ENCODE measurements around the gene TH. TPM values are rescaled to one million over a fixed set of nuclear protein-coding genes. Genes with fewer than 3 reads are reported as not detected.

The TH gene
- polyA plus RNA-seq, 1 donor = 1.6 TPM

DNA sequence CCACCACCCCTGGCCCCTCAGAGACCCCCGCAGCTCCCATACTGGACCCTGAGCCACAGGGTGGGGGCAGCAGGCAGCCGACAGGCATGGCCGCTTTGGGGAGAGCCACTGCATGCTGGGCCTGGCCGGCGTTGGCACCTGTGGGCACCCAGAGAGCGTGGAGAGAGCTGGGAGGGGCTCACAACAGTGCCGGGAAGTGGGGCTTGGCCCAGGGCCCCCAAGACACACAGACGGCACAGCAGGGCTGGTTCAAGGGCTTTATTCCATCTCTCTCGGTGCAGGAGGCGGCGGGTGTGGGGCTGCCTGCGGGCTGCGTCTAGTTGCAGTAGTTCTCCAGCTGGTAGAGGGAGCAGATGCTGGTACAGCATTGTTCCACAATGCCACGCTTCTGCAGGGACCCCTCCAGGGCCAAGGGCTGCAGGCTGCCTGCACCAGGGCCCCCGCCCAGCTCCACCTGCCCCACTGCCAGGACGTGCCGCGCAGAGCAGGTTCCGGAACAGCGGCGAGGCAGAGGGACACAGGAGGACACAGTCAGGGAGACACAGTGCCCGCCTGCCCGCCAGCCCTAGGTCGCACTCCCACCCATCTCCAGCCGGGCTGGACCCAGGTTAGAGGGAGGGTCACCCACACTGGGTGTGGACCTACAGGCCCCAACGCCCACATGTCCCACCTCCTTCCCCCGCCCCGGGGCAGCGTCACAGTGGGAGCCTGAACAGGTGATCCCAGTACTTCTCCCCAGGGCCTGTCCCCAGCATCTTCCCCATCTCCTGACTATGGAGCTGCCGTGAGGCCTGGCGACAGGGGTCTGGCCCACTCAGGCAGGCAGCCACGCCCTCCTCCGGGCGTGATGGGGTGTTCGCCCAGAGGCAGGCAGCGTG is 11.8 kb downstream of the TH start:
- no peak for DNase-seq

DNA sequence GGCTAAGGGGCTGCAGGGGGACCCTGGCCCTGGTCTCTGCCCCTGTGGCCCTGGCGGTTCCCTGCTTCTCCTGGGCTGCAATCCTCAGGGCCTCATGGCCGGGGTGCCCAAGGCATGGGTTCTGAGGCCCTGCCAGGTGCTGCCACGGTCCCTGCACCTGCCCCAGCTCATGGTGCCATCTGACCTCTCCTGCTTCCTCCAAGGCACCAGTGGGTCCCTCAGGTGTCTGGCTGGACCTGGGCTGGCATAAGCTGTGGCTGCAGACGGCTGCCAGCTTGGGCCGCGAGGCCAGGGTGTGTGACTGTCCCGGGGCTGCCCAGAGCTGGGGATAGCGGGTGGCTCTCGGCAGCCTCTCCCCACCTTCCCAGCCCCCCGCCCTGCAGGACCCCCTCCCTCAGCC is 12.6 kb downstream of the TH start:
- DNase-seq = no peak

DNA sequence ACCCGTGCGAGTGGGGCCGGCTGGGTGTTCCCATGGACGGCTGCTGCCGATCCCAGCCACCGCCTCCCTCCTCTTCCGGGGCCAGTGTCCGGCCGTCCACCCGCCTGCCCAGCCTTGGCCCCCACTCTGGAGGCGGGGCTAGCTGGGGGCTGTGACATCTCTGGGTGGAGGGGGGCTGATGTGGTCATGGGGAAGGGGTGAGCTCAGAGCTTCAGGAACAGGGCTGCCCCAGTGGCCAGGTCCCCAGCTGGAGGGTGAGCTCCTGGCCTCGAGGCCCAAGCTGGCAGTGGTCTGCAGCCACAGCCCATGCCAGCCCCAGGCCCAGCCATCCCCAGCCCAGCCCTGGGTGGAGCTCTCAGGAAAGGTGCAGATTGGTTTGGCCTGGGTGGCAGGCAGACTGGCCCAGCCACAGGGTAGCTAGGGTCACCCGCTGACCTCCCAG is 13.3 kb downstream of the TH start:
- DNase-seq = no peak

DNA sequence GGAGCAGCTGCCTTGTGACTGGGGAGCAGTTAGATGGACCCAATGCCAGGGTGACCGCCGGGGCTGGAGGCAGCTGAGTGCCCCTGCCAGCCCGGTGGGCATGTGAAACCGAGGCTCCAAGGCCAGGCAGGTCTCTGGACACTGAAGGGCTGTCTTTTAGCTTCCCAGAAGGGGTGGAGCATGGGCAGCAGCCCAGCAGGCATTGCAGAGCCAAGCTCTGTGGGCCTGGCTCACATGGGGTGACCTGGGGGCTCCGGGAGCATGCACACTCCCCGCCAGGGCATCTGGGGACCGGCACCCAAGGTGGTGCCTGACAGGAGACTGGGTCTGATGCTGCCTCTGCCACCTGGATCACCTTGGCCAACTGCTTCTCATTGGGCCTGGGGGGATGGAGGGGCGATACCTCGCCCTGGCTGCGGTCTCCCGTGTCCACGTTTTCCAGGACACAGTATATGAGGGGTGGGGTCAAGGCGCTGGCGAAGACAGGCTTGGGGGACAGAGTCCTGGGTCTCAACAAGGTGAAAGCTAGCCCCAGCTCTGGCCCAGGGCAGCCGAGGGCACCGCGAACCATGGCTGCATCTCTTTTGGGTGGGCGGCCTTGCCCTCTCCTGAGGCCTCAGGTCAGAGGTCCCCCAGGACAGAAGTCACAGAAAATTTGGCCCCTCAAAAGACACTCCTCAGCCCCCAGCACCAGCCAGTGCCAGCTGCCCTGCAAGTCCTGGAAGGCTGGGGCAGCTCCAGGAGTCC is 14.1 kb downstream of the TH start:
- no peak for DNase-seq

DNA sequence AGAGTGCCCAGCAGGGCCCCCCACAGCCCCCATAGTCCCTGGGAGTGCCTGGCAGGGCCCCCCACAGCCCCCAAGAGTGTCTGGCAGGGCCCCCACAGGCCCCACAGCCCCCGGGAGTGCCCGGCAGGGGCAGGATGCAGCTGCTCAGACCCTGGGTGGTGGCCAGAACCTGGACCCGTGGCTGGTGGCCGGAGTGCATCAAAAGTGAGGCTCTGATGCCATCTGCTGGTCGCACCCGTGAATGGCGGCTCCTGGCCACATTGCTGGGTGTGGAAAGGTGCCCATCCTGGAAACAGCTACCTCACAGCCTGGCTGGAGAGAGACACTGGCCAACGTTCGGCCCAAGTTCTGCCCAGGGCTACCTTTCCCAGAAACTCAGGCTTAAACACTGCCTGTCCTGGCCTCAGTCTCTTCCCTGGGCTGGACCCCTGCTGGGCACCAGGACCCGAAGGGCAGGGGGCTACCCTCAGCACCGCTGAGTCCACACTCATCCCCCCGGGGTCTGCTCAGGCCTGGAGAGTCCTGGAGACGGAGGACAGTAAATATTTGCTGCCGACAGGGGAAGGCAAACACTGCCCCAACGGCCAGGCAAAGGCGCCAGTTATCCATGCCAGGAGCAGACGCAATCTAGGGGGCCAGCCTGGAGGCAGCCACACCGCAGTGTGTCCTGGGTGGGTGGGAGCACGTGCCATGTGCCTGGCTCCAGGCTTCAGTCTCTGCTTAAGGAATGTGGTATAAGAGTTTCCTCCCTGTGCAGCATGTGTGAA is 15.0 kb downstream of the TH start:
- no peak for DNase-seq

DNA sequence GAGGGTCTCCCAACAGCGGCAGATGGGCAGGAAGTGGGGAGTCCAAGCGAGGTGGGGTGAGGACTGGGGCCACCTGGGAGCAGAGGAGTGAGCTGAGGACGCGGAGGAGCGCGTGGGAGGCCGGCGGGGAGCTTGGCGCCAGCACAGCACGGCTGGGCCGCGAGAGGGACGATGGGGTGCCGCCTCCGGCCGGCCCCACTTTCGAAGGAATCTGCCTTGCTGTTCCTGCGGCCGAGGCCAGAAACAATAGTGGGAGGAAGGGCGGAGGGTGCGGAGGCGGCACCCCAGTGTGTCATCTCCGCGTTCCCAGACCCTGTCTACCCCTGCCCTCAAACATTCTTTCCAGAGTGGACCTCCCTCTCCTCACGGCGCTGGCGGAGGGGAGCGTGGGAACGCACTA is 16.1 kb downstream of the TH start:
- no peak for DNase-seq

DNA sequence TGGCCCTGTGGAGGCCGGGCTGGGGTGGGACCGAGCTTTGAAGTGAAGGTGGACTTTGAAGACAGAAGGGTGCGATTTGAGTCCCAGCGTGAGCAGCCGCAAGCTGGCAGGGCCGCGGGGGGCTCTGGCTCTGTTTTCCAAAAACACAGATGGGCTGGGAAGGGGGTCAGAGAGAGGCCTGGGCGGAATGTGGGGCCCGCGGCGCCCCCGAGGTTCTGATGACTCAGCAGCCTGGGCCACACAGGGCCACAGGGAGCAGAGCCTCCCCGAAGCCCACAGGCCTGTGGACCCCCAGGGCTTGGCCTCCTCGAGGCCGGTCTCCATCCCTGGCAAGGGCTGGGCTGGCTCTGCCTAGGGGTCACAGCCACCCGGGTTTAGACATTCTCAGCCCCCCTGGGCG is 16.7 kb downstream of the TH start:
- no peak for DNase-seq

DNA sequence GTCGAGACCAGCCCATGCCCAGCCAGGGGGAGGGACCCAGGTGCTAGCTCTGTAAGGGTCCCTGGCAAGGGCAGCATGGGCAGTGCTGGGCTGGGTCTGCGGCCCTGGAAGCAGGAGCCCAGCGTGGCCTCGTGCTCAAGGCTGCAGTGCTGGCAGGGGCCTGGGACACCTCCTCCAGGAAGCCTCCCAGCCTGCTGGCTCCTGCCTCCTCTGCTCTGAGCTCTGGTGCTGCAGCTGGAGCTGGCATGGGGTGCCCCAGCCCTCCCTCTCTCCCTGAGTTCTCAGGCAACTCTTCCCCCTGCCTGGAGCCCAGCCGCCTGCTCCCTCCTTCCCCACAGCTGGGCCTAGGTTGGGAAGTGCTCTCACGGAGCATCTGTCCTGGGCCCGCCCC is 17.4 kb downstream of the TH start:
- DNase-seq = no peak

DNA sequence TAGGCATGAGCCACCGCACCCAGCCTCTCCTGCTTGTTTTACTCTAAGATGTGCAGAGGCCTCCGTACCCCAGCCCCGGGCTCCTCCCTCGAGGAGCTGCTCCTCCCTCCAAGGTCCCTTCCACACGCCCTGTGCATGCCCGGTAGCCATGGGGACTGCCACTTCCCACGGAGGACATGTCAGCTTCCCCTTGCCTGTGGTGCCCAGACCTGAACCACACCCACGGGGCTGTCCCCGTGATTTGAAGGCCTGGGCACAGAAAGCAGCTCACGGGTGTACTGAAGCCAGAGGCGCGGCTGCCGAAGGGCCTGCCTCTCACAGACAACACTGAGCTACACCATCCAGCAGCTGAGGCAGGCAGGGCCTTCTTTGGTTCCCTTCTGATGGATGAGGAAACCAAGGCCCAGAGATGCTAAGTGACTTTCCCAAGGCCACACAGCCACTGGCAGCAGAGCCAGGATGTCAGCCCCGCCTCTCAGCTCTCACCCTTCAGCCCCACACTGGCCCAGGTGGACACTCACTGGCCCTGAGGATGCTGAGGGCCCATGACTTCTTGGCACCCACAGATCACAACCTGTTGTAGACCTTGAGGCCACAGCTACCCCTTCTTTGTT is 17.9 kb downstream of the TH start:
- DNase-seq = no peak

DNA sequence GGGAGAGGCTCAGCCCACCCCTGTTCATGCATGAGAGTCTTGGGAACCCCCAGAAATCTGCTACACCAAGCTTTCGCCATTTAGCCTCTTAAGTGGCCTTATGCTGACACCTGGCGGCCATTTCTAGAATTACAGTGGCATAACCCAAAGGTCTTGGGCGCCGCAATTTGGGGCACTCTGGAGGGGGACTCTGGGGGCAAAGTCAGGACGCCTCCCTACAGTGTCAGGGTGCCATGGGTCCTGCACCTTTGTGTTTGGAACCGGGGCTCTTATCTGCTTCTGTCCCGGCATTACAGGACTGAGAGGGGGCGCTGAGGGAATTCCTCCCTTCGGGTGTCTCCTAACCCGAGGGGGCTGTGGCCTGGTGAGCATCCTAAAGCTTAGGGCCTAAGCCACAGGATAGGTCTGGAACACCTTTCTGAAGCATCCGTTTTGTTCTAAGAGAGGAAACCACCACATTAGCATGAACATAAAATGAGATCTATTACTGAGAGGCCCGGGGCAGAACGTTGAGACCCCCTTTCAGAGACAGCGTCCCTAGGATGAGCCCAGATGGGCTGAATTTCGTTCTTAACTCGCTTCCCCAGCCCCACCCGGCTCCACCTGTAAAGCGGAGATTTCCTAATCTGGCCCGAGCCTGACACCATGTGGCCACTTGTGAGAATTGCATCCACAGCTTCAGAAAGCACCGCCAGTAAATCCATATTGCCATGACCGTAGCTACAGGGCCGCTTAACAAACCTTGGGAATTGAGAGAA is 19.9 kb downstream of the TH start:
- DNase-seq = peak; percentile 81

DNA sequence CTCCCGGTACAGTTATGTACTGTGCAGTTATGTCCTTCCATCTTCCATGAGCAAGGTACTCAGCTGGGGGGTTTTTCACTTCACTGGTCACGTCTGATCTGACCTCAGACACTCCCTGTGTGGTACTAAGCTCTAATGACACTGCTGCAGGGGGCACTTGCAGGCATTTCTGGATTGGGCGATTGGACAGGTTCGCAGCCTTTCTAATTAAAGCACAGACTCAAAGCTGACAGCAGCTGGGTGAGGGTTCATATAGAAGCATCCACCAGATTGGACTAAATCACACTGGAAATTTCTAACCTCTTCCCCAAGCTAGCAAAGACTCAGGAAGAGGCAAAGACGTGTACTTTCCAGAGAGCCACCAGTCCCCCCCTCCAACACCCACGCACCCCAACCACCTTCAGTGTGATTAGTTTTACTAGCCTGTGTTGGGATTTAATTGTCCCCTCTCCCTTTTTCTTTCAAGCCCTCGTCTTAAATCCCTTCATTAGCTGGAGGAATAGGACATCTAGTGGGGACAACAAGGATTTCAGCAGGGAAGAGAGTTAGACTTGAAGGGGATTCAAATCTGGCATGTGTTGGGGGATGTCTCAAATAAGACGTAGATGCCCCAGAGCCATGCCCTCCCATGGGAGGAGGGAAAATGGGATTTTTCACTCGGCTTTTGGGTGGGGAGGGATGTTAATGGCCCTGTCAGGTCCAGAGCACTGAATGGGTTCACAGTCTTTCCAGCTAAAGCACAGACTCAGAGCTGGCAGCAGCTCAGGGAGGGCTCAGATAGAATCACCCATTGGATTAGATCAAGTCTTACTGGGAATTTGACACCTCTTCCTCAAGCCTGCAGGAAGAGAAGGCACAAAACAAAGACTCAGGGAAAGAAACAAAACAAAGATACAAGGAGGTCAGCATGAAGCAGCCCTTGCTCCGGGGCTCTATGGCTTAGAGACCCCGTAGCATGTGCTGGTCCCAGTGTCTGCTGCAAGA is 21.5 kb downstream of the TH start:
- peak; percentile 83 for DNase-seq

DNA sequence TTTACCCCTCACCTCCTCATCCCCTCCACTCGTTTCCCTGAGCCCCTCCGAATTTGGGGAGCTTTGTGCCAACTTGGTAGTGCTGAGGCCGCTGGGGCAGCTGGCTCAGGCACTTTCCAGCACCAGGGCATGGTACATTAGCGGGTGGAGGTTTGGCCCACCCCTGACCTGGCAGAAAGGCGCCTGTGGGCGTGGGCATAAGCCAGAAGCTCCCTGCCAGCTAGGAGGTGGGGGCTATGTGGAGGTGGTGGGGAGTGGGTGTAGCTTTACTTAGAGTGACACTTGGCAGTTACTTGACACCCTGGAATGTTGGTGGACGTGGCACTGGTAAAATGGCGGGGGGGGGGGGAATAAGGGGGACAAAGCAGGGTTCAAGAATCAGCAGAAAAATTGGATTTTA is 22.2 kb downstream of the TH start:
- no peak for DNase-seq

DNA sequence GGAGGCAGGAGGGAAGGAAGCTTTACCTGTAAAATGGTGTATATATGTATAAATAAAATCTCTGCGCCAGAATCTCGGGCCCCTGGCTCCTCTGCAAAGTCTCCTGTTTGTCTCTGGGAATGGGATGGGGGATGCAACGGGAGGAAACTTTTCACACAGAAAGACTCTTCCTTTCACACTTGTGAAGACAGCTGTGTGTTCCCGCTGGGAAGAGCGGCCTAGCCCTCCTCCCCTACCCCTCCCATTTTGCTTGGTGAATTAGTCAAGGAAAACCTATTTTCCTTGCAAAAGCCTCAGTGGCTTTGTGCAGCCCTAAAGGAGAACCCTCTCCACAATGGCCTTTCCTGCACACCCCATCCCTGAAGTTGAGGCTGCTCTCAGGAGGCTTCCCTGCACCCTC is 23.0 kb downstream of the TH start:
- DNase-seq = no peak

DNA sequence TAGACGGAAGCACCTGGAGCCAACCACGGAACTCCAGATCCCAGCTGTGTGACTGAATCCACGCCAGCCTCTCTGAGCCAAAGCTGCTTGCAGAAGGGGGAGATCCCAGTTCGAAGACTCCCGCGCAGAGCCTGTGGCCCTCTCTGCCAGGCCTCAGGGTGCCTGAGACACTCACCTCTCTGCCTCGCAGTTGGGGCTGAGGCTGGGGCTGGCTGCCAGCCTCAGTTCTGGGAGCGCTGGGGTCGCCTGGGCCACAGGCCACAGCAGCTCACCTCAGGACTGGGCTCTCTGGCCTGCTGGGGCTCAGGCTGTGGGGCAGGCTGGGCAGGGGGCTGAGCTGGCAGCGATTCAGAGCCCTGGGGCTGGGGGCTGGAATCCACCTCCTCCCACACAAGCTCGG is 24.2 kb downstream of the TH start:
- no peak for DNase-seq

DNA sequence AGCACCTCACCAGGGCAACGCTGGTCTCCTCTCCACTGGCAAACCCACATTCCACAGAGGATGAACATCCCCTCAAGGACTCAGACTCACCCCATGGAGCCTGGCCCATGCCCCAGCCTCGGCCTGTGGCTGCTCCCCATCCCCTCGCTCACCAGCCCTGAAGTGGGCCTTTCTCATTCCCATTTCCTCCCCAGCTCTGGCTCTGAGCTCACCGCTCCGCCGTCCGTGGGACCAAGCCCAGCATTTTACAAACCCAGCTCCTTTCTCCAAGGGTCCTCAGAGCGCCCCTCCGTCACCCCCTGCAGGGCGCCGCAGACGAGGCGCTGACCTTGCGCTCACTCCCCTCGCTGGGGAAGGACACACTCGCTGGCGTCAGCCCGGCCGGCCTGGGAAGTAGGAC is 25.6 kb downstream of the TH start:
- DNase-seq = no peak

DNA sequence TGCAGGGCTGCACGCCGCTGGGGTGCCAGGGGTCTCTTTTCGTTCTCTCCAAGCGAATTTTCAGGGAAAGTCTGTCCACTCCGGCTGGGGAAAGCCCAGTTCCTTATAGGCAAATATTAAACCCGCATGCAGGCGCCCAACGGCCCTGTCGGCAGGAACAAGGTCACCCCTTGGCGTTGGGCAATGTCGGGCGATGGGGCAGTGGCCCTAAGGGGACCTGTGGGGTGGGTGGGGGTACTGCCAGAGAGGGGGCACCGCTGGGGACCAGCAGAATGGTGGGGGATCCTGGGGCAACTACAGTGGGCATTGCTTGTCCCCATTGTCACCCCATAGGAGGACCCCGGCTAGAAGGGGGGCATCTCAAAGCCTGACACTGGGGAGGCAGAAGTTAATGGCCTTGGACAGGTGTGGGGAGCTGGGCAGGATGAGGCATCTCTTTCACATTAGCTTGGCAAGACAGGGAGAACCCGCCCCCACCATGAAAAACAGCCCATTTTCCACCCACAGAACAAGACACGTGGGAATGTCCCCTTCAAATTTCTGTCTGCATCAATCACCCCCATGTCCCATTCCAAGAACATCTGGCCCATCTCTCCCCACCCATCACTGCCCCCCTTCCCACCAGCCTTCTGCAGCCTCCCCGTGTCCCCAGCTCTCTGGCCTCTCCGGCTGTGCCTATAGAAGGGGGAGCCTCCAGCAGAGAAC is 26.9 kb downstream of the TH start:
- DNase-seq = no peak

DNA sequence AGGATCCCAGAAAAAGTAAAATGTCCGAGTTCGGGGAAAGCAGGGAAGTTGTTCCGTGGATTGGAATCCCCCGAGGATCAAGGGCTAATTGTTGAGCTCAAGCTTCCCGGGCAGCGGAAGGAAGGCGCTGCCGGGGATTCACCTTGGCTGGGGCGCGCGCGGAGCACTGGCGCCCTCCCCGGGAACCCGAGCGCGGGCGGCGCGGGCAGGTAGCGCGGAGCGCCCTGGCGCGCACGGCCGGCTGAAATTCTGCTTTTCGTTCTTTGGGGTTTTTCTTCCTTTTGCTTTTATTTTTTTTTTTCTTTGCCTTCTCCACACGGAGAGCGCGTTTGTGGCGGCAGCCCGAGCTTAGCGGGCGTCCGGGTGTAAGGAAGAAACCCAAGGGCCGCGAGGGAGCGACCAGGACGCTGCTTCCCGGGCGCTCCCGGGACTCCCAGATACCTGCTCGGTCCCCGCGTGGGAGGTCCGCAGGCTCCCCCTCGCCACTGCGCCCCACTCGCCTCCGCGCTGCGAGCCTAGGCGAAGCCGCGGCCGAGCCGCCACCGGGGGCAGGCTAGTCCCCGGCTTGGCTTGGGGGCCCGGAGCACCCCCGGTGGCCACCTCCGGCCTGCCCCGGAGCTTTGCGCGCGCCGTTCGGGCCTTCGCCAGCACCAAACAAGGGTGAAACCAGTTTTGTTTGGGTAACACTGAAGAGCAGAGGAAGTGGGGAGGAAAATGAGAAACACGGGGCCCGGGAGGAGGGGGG is 27.6 kb downstream of the TH start:
- DNase-seq = no peak

DNA sequence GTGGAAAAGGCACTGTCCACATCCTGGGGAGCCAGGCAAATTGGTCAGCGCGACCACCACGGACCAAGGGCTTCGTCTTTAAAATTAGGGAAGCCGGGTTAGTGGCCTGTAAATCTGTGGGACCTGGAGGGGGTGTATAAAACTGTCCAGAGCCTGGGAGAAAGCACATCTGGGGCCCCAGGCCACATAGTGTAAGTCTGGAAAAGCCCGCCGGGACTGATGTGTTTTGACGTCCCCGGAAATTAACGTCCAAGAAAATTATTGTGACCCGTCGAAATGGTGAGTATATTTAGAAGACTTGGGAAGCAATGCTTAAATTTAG is 28.2 kb downstream of the TH start:
- no peak for DNase-seq

DNA sequence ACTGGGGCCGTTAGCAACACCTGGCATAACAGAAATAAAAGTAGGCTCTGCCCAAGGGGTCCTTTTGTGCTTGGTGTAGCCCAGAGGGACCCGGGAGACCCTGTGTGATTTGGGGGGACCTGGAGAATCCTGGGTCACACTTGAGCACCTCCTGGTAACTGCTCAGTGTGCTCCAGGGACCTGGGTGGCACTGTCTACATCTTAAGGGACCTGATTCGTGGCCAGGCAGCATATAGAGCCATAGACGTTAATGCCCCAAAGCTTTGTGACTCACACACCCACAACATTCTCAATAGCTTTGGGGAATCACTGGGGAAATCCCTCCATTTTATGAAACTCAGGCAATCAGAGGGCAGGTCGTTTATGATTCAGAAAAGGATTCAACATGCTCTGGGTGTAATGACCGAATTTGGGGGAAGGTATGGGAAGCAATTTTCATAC is 28.8 kb downstream of the TH start:
- no peak for DNase-seq
